KG1 (cell line): ENCODE results near the gene BACE1-AS.
A peak's percentile ranks its signal among the peaks of the same experiment; 100 is the strongest.

Source experiments
- DNase-seq: peaks from one replicate; lab custom pipeline; 2025; lab: John Stamatoyannopoulos, UW

The BACE1-AS gene

GRCh38 chr11:117292616-117293015, 1.5 kb downstream of the BACE1-AS start:
- DNase-seq: no peak

GRCh38 chr11:117295438-117296137, 4.4 kb downstream of the BACE1-AS start:
- no peak for DNase-seq

GRCh38 chr11:117296881-117297280, 5.7 kb downstream of the BACE1-AS start:
- DNase-seq: no peak

GRCh38 chr11:117298195-117298594, 7.0 kb downstream of the BACE1-AS start:
- no peak for DNase-seq

- no peak for DNase-seq
Observed at GRCh38 chr11:117299351-117300282, 8.5 kb downstream of the BACE1-AS start.

GRCh38 chr11:117300283-117300663, 9.1 kb downstream of the BACE1-AS start:
- DNase-seq: no peak

- no peak for DNase-seq
Observed at GRCh38 chr11:117300773-117301172, 9.6 kb downstream of the BACE1-AS start.

- no peak for DNase-seq
Observed at GRCh38 chr11:117302228-117302627, 11.1 kb downstream of the BACE1-AS start.

- DNase-seq: no peak
Observed at GRCh38 chr11:117303101-117303500, 12.0 kb downstream of the BACE1-AS start.

GRCh38 chr11:117303646-117304315, 12.6 kb downstream of the BACE1-AS start:
- DNase-seq: no peak

- no peak for DNase-seq
Observed at GRCh38 chr11:117305145-117305544, 14.0 kb downstream of the BACE1-AS start.

- DNase-seq: no peak
Observed at GRCh38 chr11:117309310-117309709, 18.2 kb downstream of the BACE1-AS start.

- peak; percentile 32 for DNase-seq
Observed at GRCh38 chr11:117313091-117313490, 21.9 kb downstream of the BACE1-AS start.

GRCh38 chr11:117313828-117314768, 23.0 kb downstream of the BACE1-AS start:
- no peak for DNase-seq

GRCh38 chr11:117314840-117315239, 23.7 kb downstream of the BACE1-AS start:
- DNase-seq: no peak

- DNase-seq: no peak
Observed at GRCh38 chr11:117315285-117316196, 24.4 kb downstream of the BACE1-AS start.

- DNase-seq: no peak
Observed at GRCh38 chr11:117316197-117316961, 25.2 kb downstream of the BACE1-AS start, which contains the start of gene BACE1. TSS of gene BACE1 (minus strand) at chr11:117316256. CDS start at chr11:117315795, 461 bp downstream.

- no peak for DNase-seq
Observed at GRCh38 chr11:117318738-117319137, 27.6 kb downstream of the BACE1-AS start.

- DNase-seq: no peak
Observed at GRCh38 chr11:117319214-117319840, 28.2 kb downstream of the BACE1-AS start.
